ENCODE results near the gene SGCD. TPM values are rescaled to one million over a fixed set of nuclear protein-coding genes. Genes with fewer than 3 reads are reported as not detected.

The SGCD gene
- total RNA-seq, 1 donor from 2014 or later: not detected

DNA sequence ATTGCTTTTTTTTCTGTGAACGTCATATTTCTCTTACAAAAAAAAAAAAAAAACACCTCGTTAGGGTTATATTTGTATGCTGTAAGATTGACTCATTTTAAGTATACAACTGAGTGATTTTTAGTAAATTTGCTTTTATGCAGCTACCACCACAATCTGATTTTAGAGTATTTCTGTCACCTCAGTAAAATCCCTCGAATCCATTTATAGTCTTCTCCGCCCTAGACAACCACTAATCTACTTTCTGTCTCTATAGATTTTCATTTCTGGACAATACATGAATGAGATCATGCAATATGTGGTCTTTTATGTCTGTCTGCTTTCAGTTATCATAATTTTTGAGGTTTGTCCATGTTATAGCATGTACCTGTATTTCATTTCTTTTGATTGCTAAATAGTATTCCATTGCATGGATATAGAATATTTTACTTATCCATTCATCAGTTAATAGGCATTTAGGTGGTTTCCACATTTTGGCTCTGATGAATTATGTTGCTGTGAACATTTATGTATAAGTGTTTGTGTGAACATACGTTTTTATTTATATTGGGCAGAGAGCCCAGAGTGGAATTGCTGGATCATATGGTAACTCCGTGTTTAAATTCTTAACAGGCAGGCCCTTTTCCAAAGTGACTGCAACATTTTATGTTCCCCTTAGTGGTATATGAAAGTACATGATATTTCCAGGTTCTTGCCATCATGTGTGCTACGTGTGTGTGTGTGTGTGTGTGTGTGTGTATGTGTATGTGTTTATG is 171.4 kb downstream of the SGCD start:
- intact Hi-C loops (cut with micrococcal nuclease): no loop called here

DNA sequence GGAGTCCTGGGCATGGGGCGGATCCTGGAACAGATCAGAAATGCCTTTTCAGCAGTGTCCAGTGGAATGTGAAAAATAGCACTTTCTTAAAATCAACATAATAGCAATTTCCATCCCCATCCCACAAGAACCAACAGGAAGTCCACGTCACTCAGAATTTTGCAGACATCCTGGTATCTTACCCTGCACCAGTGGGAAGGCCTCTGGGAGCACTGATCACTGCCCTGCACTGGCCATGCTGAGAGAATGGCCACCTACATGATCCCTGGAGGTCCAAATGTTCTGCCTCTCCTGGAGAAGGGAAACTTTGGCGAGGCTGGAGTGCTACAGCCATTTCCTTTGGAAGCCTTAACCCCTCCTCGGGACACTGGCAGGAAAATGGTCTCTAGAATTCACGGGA is 173.8 kb downstream of the SGCD start:
- intact Hi-C loops (cut with micrococcal nuclease): no loop called here

DNA sequence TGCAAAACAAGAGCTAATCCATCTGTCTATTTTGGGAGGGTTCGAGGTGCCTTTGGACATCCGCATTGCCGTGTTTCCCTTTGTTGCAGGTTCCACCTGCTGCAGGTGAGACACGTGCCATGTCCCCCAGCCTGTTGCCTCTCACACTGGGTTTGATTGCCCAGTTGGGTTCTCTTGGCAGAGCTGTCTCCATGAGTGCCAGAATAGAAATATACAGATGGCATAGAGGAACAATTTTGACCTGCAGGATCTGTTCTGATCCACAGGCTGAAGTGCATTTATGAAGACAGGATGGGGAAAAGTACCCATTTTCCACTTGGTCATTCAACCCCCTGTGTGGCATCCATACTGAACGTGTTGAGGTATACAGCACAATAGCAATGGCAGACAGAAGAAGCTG is 178.1 kb downstream of the SGCD start:
- intact Hi-C loops (cut with micrococcal nuclease): no loop called here

DNA sequence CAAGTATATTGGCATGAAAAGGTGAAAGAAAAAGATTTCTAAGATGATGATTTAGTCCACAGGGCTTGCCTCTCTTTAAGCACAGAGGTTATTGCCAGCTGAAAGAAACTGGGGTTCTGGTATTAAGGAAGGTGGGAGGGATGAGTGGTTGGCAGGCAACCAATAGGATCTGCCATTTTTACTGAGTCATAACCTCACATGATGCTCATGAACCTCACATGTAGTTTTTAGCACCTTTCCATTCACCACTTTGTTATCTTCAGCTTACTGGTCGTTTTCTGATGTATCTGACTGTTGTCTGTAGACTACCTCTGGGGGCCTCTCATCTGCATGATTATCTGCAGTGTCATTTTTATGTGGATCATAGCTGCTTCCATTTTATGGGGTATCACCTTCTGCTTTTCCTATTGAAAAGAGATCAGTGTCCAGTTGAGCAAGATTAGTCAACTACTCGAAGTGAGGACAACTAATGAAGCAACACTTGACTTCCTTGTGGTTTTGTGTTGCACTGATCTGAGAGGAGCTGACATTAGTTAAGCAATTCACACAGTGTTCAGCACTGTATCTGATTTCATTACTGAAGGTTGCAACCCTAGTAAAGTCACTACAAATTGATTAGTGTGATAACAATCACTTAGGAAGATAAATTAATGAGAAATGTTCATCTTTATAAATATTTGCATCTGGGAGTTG is 186.3 kb downstream of the SGCD start:
- intact Hi-C loops (cut with micrococcal nuclease): no loop called here

DNA sequence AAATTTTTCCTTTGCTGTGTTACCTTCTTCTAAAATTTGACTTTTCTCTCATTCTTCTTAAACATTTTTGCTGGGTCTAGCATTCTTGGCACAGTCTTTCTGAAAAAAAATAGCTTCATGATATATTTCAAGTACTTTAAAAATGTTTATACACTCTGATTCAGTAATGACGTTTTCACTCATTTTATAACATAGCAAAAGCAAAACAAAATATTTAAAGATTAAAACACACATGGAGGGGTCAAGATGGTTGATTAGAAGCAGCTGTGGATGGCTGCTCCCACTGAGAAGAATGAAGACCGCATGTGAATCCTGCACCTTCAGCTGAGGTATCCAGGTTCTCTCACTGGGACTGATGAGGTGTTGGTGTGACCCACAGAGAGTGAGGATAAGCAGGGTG is 188.2 kb downstream of the SGCD start:
- intact Hi-C loops (cut with micrococcal nuclease): no loop called here

DNA sequence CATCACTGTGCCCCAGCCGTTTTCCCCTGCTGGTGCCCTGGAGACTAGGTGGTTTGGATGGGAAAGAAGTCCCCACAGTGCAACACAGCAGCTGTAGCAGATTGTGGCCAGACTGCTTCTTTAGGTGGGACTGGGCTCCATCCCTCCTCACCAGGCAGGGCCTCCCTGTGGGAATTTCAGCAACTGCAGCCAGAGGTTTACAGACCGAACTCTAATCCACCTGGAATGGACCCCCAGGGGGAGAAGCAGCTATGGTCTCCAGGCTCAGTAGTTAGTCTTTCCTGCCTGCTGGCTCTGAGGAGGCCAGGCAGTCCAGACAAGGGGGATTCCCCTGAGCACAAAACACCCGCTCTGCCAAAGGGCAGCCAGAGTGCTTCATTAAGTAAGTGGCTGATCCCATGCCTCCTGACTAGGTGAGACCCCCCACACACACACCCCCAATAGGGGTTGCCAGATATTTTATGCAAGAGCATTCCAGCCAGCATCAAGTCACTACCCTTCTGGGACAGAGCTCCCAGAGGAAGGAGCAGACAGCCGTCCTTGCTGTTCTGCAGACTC is 188.9 kb downstream of the SGCD start:
- intact Hi-C loops (cut with micrococcal nuclease): no loop called here

DNA sequence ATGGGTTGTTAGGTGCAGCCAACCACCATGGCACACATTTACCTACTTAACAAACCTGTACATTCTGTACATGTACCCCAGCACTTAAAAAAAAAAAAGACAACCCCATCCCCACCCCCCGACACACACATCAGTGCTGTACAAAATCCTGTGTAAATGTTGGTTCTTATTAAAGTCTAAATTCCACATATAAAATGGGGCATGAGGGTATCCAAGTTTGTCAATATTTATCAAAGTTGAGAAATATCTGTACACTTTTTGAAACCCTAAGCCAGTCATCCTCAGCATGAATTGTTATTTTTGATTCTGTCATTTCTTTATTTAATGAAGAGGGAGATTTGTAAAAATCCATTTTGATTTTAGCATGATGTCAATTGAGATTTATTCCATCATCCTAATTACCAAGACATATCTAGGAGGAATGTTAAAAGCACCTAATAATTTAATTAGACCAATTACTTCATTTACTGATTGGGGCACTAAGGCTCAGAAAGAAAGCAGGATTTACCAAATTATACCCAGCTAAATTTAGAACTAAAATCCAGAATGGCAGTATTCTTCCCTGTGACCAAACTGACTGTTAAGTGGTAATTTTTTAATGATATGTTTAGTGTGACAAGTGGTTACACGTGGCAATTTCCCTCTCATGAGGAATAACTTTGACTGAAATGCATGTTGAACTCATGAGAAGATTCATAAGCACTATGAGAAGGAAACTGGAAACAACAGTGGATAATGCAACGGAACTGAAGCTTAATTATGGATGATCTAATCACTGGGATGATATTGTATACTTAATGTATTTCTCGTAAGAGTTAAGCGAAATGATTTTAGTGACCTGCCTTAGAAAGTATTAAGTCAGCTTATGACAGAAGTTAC is 195.9 kb downstream of the SGCD start:
- intact Hi-C loops (cut with micrococcal nuclease): no loop called here

DNA sequence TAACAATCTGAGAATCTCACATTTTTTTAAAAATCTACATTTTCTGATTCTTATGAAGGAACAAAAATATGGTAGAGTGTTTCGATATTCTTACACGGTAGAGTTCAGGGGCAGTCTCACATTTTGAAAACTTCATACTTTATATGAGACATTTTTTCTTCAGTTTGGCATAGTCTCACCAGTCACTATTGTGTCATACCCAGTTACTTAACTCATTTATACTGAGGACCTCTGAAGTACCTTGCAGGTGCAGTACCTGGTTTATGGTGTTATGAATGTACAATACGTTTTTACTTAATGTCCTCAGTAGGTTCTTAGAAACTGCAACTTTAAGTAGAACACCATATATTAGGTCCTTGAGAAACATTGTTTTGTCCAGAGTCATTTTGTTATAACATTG is 196.6 kb downstream of the SGCD start:
- intact Hi-C loops (cut with micrococcal nuclease): no loop called here

DNA sequence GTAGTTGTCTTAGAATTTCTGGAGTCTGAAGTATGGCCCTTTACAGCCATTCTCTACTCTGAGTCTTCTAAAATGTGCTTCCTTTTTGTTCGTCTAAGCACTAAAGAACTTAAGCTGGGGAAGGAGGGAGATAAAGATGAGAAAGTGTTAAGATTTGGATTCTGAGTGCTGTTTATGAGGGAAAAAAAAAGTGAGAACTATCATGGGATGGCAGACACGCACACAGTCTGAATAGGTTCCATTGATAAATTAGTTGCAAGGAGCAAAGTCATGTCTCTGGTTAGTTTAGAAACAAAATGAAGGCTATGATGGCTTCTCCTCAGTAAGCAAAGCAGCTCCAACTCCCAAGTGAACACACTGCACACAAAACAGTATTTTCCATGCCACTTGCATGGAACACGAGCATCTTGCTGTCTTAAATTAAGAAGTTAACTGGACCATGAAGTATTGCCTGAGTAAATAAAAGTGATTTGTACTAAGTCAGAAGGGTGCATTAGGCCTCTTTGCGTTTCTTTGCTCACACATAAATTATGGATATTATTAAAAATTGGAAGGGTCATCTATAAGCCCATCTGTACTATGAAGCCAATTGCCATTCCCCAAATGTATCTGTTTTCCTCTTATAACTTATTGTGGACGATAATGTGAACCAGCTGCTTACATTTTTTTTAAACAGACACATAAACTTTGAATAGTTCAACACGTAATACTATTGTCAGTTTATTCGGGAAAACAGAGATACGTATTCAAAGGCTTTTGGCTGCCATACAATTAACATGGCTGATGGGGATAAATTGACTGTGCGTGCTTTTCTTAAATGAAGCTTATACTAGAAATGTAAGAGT is 199.3 kb downstream of the SGCD start:
- intact Hi-C loops (cut with micrococcal nuclease): no loop called here

DNA sequence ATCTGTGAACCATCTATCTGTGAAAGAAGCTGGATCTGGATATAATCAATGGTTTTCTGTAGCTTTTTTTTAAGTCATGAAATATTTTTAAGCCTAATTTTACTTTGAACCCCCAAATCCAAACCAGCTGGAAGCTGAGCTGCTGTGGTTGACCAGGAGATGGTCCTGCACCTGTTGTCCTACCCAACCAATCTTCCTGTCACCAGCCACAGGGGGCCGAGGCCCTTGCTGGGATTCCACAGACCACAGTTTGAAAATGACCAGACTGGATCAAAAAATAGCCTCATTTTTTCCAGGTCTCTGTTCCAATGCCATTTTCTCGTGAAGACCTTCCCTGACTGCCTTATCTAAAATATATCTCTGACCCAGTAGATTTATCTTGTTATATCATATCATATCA is 200.6 kb downstream of the SGCD start:
- intact Hi-C loops (cut with micrococcal nuclease): no loop called here

DNA sequence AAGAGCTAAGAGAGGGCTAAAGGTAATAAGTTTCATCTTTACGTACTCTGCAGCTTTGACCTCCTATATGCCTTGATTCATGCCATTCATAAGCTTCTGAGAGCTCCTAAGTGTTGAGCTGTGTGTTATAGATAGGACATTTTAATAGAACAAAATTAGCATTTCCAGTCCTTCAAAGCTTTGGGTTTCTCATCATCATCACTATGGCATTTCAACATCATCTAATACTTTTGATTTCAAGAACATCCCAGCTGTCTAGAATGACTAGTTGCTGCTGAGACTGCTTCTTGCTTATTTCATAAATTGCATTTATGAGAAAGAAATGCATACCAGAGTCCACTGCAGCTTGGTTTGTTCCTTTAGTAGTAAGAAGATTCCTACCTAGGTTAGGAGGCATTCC is 201.7 kb downstream of the SGCD start:
- intact Hi-C loops (cut with micrococcal nuclease): no loop called here

DNA sequence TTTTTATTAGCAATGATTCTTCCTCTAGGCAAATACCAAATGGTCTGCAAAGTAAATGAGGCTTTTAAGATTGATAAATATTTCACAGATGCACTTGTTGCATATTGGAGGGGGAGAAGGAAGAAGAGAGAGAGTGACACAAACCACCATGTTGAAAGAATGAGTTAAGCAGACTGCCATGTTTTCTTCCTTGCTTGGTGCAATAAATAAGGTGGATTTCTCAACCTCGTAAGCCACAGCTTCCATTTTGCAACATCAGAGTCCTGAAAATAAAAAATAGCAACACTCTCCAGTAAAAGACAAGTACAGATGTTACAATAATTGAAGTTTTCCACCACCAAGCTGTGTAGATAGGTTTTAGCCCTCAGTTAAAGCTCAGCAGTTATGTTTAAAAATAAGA is 202.9 kb downstream of the SGCD start:
- intact Hi-C loops (cut with micrococcal nuclease): no loop called here

DNA sequence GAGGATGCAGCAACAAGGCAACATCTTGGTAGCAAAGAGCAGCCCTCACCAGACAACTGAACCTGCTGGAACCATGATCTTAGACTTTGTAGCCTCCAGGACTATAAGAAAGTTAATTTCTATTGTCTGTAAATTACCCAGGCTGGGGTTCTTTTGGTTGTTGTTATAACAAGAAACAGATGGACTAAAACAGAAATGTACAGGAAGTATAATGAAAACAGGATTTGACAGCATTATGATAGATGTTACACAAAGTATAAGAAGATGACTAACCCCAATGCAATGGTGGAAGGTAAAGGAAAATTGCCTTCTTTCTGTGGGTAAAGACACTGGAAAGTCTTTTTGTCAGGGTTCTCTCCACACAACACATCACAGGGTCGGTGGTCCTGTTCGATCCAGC is 204.2 kb downstream of the SGCD start:
- intact Hi-C loops (cut with micrococcal nuclease): no loop called here

DNA sequence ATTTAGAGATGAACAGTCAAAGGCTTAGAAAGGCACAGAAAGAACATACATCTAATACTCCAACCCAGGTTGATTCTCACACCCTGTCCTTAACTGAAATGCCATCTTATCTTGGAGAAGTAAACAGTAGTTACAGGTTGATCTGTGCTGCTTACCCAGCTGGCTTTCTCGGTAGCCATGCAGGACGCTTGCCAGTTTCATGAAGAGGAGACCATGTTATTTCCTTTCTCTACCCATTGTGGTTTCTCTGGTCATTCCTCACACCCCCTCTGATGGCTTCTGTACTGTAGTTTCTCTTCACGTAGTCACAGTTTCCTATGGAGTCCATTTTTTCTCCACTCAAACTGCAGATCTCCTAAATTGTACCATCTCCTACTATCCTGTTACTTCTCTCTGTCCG is 206.0 kb downstream of the SGCD start:
- intact Hi-C loops (cut with micrococcal nuclease): no loop called here

DNA sequence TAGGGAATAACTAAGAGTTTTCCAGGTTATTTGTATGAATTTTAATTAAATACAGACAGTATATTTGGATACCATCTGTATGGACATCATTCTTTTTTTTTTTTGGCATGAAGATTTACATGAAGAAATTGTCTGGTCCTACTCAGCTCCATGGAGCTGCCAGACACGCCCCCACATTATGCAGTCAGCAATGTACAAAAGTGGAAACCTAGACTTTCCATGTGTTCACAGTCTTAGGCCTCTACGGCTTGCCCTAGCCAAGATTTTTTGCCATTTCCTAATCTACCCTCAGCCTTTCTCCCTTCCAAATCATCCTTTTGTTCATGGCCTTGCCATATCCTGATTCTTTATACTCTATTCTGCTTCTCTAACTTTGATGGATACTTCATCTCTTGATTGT is 207.1 kb downstream of the SGCD start:
- intact Hi-C loops (cut with micrococcal nuclease): no loop called here

DNA sequence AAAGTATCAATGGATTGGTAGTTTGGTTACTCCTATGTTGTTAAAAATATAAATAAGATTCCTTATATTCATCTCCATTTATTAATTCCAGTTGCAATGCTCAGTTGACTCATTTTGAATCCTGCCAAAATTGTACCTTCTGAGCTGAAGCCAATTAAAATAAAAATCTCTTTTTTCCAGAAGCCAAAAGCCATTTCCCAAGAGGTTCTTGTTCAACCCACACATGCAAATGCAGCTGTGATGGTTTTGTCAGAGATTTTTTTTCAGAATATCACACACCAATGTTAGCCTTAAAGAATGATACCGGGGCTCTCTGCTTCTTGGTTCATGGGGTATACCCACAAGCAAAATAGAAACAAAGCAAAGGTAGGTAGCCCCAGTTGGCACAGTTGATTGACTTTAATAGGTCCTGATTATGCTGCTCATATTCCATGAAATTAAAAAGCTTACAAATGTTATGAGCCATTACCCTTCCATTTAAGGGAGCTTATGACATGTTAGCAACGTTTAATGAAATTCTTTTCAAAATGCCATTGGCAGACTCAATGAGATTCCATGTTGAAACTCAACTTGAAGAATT is 208.0 kb downstream of the SGCD start:
- intact Hi-C loops (cut with micrococcal nuclease): no loop called here

DNA sequence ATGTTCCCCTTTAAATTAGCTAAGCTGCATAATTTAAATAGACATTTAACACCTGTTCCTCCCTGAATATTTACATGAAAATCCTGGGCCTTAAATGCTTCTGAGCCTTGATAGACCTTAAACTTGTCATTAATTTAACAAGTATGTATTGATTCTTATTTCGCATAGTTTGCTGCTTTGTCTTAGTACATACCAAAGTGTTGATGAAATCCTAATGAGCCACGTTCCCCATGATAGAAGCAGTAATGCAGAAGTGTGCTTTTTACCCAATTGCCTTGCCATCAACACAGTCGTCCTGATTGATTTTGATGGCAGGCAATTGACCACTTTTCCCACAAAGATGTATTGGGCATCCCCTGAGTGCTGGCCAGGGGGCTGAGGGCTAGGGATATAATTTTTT is 213.5 kb downstream of the SGCD start:
- intact Hi-C loops (cut with micrococcal nuclease): no loop called here

DNA sequence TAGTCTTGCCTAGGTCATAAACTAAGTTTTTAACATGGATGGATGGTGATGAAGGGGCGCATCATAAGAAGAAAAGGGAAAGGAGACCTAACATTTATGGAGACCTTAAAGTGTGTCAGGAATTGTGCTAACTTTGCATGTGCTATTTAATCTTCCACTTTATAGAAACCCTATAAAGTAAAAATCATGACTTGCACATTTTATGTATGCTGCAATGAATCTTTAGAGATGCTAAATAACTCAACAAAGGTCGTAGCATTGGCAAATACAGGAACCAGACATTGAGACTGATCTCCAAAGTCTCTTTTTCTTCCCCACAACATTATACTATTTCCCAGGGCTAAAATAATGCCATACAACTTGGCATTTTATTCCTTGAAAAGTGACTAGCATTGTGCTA is 214.6 kb downstream of the SGCD start:
- intact Hi-C loops (cut with micrococcal nuclease): no loop called here

DNA sequence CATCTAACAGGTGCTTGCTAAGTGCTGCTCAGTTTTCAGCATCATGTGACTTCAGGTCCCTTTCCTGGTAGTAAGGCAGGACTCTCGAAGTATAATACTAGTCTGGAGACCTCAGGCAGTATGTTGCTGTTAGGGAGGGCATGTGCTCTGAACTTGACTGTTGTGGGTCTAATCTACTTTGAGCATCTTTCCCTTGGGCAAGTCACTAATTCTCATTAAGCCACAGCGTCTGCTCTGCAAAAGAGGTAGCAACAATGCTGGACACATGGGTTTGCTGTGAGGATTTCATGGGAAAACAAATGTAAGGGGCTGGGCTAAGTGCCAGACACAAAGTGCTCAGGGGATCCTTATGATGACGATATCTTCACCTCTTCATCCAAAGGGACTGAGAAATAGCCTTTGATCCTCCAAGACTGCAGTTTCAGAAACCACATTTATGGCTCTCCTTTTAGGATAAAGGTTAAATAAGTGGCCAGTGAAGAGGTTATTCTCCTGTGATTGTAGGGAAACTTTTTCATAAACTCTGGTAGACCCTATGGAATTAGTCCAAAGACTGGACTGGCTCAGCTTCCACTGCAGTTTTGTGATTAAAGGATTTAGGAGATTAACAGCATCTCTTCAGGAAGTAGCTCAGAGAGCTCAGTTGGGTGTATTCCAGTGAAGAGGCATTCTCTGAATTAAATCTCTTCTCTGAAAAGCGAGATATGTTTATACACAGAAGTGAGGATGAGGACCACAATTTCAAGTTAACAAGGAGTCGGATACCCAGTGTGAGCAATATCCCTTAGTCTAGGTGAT is 216.6 kb downstream of the SGCD start:
- intact Hi-C loops (cut with micrococcal nuclease): no loop called here

DNA sequence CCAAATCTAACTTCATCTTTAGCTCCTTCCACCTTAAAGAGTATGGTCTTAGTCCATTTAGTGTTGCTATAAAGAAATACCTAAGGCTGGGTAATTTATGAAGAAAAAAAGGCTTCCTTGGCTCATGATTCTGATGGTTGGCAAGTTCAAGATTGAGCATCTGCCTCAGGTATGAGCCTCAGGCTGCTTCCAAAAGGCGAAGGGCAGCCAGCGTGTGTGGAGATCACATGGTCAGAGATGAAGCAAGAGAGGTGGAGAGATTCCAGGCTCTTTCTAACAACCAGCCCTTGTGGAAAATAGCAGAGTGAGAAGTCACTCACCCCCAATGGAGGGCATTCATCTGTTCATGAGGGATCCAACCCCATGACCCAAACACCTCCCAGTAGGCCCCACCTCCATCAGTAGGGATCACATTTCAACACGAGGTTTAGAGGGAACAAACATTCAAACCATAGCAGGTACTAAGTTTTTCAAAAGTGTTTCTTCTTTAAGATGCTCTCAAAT is 225.9 kb downstream of the SGCD start:
- intact Hi-C loops (cut with micrococcal nuclease): no loop called here

Data from T-helper 1 cell treated with Interleukin-12 subunit alpha and Interleukin-12 subunit beta and Interleukin-4 antibody, amounts not matched to agents 30 ng/mL and 1 ng/mL, for 36 hours (primary cell).